GM13977 (cell line): ENCODE measurements around the gene DNAAF3.
A peak's percentile ranks its signal among the peaks of the same experiment; 100 is the strongest.

Experiments
- DNase-seq: peaks from one replicate; pipeline ENCODE4 v3.0.0; 2012; ENCODE audit warnings: low spot score
- in situ Hi-C: fragments of 300-500 bp; cut with MboI; formaldehyde crosslinking; loops from one replicate; pipeline ENCODE4 v1.12.0; 2022; ENCODE audit warnings: low sequenced_read_pairs, low pct_unique_long_range_greater_than_20kb, mixed read lengths, inconsistent platforms; ENCODE audit not compliant: unreplicated experiment
- TF ChIP-seq, protein P1 (sequence below): IDR thresholded peaks from 2 replicates; pipeline ENCODE4 v1.5.1; 2012; ENCODE audit warnings: mild to moderate bottlenecking, control low read depth; ENCODE audit not compliant: insufficient read depth; ENCODE audit errors: extremely low read depth, missing control alignments

DNAAF3 gene

GRCh38 chr19:55166530-55167268 lies at the start of gene DNAAF3:
TSS of gene DNAAF3 (minus strand) at chr19:55166613. CDS start at chr19:55166413, 200 bp downstream.
- in situ Hi-C loops, result no loop called here
- TF ChIP-seq, protein P1, sequence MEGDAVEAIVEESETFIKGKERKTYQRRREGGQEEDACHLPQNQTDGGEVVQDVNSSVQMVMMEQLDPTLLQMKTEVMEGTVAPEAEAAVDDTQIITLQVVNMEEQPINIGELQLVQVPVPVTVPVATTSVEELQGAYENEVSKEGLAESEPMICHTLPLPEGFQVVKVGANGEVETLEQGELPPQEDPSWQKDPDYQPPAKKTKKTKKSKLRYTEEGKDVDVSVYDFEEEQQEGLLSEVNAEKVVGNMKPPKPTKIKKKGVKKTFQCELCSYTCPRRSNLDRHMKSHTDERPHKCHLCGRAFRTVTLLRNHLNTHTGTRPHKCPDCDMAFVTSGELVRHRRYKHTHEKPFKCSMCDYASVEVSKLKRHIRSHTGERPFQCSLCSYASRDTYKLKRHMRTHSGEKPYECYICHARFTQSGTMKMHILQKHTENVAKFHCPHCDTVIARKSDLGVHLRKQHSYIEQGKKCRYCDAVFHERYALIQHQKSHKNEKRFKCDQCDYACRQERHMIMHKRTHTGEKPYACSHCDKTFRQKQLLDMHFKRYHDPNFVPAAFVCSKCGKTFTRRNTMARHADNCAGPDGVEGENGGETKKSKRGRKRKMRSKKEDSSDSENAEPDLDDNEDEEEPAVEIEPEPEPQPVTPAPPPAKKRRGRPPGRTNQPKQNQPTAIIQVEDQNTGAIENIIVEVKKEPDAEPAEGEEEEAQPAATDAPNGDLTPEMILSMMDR, result no peak
- peak; percentile 99 for DNase-seq

DNA sequence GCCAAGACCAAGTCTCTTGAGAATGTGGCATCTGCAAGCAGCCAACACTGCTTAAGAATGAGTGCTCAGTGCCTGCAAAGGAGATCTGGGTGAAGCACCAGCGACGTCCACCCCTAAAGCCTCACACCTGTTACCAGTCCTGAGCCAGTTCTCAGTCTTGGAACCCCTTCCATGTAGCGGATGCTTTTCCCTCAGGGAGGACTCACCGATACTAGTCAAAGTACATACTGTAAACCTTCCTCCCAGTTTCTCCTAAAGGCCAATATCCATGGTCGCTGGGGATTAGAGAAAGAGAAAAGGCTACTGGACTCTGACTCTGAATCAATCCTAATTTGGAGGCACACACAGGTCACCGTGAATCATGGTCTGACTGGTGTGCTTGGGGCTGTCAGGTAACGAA lies 47.1 kb upstream of the DNAAF3 start:
- no peak for DNase-seq
- in situ Hi-C loops, result no loop called here
- TF ChIP-seq, protein P1, result no peak

- in situ Hi-C loops, result no loop called here
- TF ChIP-seq, protein P1, result peak; percentile 48
- DNase-seq, result no peak
These were observed 46.0 kb upstream of the DNAAF3 start for GRCh38 chr19:55212447-55212846.

- no peak for DNase-seq
- in situ Hi-C loops, result no loop called here
- TF ChIP-seq, protein P1, result no peak
These were observed 43.5 kb upstream of the DNAAF3 start for GRCh38 chr19:55209693-55210472.

DNA sequence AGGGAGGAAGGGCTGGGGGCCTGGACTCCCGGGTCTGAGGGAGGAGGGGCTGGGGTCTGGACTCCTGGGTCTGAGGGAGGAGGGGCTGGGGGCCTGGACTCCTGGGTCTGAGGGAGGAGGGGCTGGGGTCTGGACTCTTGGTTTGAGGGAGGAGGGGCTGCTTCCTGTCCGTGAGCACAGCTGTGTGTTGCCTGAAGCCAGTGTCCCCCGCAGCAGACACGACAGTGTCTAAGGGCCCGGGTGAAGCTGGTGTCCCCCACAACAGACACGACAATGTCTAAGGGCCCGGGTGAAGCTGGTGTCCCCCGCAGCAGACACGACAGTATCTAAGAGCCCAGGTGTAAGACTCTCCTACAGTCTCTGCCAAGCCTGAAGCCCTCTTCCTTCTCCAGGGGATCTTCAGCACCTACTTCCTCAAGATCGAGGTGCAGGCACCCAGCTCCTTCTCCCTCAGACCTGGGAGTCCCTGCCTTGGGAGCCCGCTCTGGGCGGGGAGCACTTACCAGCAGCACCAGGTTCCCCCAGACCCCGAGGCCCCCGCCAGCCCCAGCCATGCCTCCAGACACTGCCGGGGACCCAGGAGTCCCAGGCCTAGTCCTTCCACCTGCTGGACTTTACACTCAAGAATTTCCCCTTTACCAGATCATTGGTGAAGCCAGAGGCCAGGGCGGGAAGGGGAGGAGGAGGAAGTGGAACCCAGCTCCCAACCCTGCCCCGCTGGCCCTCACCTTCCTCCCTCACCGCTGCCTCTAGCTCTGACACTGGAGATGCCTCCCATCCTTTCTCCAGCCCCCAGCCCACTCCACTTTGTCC lies 42.7 kb upstream of the DNAAF3 start, which contains the start of gene PTPRH:
Gene PTPRH (minus strand): TSS at position 622 of the 813 bp plus-strand sequence. CDS start 68 bp downstream, at position 554.
- in situ Hi-C loops, result no loop called here
- TF ChIP-seq, protein P1, result no peak
- DNase-seq, result no peak

- in situ Hi-C loops, result no loop called here
- TF ChIP-seq, protein P1, result no peak
- DNase-seq, result no peak
These were observed 40.5 kb upstream of the DNAAF3 start for GRCh38 chr19:55206664-55207500.
